ENCODE data around the gene NFIC. TPM values are rescaled to one million over a fixed set of nuclear protein-coding genes. Genes with fewer than 3 reads are reported as not detected.
"Not testable (repeated sequence)": the region's sequence is repeated elsewhere in the genome, so short reads cannot be mapped to it uniquely, and the experiment has no call there.

NFIC gene
- total RNA-seq, 2 experiments from 2014 or later: 11.9 to 12.8 TPM

DNA sequence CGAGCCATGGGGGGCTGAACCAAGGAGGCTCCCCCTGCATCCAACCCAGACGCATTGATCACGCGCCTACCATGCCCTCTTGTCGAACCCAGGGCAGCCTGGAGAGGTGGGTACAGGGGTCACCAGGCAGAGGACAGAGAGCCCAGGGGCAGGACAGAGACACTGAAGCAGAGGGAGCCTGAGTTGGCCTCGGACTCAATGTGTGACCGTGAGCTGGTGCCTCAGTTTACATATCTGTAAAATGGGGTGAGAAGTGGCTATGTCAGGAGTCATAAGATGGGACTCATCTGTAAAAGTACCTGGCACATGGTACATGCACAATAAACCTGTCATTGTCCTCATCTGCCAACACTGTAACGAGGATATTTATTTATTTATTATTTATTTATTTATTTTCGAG lies 24.1 kb upstream of the NFIC start:
- Mint-ChIP-seq H3K9me3 (no peaks in the 10 kb centered on the region), H3K4me1 (ENCODE audit: low read depth) (peaks cover 15% of the 10 kb centered on the region), H3K27me3 (ENCODE audit: low read depth) (no peaks in the 10 kb centered on the region), H3K36me3 (ENCODE audit: low read depth) (no peaks in the 10 kb centered on the region), H3K4me3 (no peak overlapping the region), H3K27ac (peak overlapping the region; percentile 46)
- no peak for DNase-seq
- intact Hi-C loops (cut with micrococcal nuclease): no loop called here
- CTCF ChIA-PET: interaction anchor here (0.9 to 1.3 kb wide), 4 partner anchors 37 to 131 kb away, joined by 3 to 10 read pairs (median 4); no protein-coding TSS in a partner anchor

DNA sequence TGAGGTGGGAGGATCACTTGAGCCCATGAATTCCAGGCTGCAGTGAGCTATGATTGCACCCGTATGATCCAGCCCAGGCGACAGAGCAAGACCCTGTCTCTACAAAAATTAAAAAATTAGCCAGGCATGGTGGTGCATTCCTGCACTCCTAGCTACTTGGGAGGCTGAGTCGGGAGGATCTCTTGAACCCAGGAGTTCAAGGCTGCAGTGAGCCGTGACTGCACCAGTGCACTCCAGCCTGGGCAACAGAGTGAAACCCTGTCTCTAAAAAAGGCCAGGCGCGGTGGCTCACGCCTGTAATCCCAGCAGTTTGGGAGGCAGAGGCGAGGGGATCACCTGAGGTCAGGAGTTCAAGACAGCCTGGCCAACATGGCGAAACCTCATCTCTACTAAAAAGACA lies 23.4 kb upstream of the NFIC start:
- H3K27me3 Mint-ChIP-seq (ENCODE audit: low read depth); intact Hi-C loops (cut with micrococcal nuclease); DNase-seq; H3K4me3 Mint-ChIP-seq; H3K36me3 Mint-ChIP-seq (ENCODE audit: low read depth); H3K9me3 Mint-ChIP-seq; H3K27ac Mint-ChIP-seq: not testable (repeated sequence)
- peaks cover 11% of the 10 kb centered on the region for H3K4me1 Mint-ChIP-seq (ENCODE audit: low read depth)
- CTCF ChIA-PET: interaction anchor here (1.0 to 1.5 kb wide), 4 partner anchors 38 to 130 kb away, joined by 3 to 10 read pairs (median 4); no protein-coding TSS in a partner anchor

DNA sequence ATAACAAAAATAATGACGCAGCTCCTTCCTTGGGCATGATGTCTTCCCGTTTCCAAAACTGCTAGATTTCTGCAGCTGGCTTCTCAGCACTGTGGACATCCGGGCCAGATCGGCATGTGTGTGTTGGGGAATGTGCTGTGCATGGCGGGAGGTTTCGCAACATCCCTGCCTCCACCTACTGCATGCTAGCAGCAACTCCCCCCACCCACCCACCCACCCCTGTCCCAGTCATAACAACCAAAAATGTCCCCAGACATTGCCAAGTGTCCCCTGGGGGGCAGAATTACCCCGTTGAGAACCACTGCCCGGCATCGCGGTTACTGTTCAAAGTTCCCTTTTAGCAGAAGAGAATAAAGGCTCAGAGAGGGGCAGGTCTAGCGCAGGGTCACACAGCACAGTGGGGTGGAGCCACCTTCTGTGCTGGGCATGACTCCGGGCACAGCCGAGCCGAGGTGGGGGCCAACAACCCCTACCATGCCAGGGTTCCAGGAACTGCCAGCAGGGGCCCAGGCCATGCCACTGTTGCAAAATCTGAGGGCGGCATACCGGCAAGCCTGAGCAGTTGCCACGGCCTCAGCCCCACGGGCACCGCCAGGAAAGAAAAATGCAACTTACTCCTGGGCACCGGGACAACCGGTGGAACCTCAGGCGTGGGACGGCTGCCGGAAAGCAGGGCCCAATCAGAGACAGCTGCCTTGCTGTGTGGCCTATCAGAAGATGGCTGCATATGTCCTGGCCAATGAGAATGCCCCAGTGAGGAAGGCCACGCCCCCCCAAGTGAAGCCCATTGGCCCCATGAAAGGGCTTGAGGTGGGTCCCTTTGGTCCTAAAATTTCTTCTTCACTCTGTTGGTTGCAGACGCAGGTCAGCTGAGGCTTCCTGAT lies 22.5 kb upstream of the NFIC start:
- peak; percentile 59 for DNase-seq
- CTCF ChIA-PET: interaction anchor here (1.2 to 1.5 kb wide), 3 partner anchors 39 to 94 kb away, joined by 3 to 10 read pairs (median 4); no protein-coding TSS in a partner anchor
- peaks cover 5% of the 10 kb centered on the region for H3K4me1 Mint-ChIP-seq (ENCODE audit: low read depth)
- no peak overlapping the region for H3K27ac Mint-ChIP-seq
- intact Hi-C loops (cut with micrococcal nuclease): no loop called here
- no peaks in the 10 kb centered on the region for H3K9me3 Mint-ChIP-seq
- no peaks in the 10 kb centered on the region for H3K27me3 Mint-ChIP-seq (ENCODE audit: low read depth)
- no peak overlapping the region for H3K4me3 Mint-ChIP-seq
- no peaks in the 10 kb centered on the region for H3K36me3 Mint-ChIP-seq (ENCODE audit: low read depth)

DNA sequence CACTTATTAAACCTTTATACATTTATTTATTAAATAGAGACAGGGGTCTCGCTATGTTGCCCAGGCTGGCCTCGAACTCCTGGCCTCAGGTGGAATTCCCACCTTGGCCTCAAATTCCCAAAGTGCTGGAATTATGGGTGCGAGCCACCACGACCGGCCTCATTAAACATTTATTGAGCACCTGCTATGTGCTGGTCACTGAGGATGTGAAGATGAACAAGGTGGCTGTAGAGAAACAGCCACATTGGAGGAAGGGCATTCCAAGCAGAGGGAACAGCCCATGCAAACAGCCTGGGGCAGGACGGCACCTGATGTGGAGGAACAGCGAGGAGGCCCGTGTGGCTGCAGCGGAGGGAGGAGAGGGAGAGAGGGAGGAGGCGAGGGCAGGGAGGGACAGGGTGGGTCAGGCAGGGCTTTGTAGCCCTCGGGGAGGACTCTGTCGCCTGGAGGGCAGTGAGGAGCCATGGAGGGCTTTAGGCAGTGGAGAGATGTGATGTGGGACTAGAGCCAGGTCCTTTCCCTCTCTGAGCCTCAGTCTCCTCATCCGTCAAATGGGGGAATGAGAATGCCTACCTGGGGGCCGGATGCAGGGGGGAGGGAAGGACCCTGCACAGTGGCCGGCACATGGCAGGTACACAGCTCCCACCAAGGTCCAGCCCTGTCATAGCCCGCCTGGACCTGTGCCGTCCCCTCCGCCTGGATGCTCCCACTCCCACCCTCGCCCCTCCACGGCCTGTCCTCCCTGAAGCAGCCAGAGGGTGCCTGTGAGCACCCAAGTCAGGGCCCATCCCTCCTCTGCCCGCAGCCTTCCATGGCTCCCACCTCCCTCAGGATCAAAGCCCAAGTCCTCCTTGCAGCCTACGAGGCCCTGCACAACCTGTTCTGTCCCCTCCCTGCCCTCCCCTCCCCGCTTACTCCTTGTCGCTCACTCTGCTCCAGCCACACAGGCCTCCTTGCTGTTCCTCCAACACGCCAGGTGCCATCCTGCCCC lies 21.5 kb upstream of the NFIC start:
- intact Hi-C loops (cut with micrococcal nuclease): no loop called here
- DNase-seq: no peak
- CTCF ChIA-PET: no interaction called here
- no peak overlapping the region for H3K4me3 Mint-ChIP-seq
- no peaks in the 10 kb centered on the region for H3K36me3 Mint-ChIP-seq (ENCODE audit: low read depth)
- H3K27me3 Mint-ChIP-seq (ENCODE audit: low read depth): no peaks in the 10 kb centered on the region
- H3K9me3 Mint-ChIP-seq: no peaks in the 10 kb centered on the region
- H3K27ac Mint-ChIP-seq: no peak overlapping the region
- H3K4me1 Mint-ChIP-seq (ENCODE audit: low read depth): peaks cover 1% of the 10 kb centered on the region

DNA sequence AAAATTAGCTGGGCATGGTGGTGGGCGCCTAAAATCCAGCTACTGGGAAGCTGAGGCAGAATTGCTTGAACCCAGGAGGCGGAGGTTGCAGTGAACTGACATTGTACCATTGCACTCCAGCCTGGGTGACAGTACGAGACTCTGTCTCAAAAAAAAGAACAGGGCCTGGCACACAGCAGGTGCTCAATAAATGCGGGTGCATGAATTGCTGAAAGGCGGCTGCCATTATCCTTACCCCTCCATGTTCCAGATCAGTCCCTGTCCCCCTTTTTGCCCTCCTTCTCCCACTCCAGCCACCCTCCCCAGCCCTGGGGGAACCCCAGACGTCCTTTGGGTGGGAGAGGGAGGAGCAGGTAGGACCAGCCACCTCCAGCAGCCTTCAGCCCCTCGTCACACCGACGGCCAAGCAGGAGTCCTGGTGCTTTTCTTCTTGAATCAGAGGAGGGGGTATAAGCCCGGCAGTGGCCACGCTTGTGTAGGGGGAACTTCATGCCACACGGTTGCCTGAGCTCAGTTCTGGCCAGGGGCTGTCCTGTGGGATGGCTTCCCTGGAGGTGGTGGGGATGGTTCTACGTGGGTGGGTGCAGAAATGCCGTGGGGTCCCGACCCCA lies 20.4 kb upstream of the NFIC start:
- H3K36me3 Mint-ChIP-seq (ENCODE audit: low read depth): no peaks in the 10 kb centered on the region
- no peaks in the 10 kb centered on the region for H3K9me3 Mint-ChIP-seq
- CTCF ChIA-PET: interaction anchor here (0.5 kb wide), 1 partner anchor 85 kb away, joined by 5 read pairs; no protein-coding TSS in a partner anchor
- no peak overlapping the region for H3K27ac Mint-ChIP-seq
- intact Hi-C loops (cut with micrococcal nuclease): no loop called here
- H3K4me1 Mint-ChIP-seq (ENCODE audit: low read depth): no peaks in the 10 kb centered on the region
- no peak overlapping the region for H3K4me3 Mint-ChIP-seq
- DNase-seq: no peak
- H3K27me3 Mint-ChIP-seq (ENCODE audit: low read depth): no peaks in the 10 kb centered on the region

DNA sequence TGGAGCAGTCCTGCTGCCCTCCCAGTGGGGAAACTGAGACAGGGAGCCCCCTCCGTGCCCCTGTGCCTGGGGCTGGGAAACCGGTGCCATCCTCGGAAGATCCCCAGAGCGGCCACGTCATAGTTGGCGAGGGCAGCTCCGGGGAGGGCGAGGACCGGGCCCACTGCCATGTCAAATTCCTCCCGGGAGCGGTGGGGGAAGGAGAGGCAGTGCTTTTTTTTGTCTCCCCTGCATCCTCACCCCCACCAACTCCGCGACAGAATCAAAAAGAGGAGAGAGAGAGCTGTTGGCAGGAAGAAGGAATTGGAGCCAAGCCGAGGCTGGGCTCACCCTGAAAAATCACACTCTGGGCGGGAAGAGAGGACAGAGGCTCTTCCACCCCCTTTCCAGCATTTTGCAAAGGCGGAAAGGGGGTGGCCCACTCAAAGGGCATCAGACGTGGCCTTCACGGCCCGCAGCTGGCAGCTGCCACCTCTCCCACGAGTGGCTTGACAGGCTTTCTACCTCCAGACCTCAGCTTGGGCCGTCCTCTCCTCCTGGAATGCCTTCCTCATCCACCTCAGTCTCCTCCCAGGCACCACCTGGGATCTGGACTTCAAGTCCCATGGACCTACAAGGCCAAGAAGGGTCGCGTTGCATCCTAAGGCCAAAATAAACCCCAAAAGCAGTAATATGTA lies 19.6 kb upstream of the NFIC start:
- no peaks in the 10 kb centered on the region for H3K27me3 Mint-ChIP-seq (ENCODE audit: low read depth)
- no peaks in the 10 kb centered on the region for H3K36me3 Mint-ChIP-seq (ENCODE audit: low read depth)
- no peak overlapping the region for H3K27ac Mint-ChIP-seq
- CTCF ChIA-PET: no interaction called here
- no peak for DNase-seq
- H3K4me3 Mint-ChIP-seq: no peak overlapping the region
- no peaks in the 10 kb centered on the region for H3K4me1 Mint-ChIP-seq (ENCODE audit: low read depth)
- no peaks in the 10 kb centered on the region for H3K9me3 Mint-ChIP-seq
- intact Hi-C loops (cut with micrococcal nuclease): no loop called here

DNA sequence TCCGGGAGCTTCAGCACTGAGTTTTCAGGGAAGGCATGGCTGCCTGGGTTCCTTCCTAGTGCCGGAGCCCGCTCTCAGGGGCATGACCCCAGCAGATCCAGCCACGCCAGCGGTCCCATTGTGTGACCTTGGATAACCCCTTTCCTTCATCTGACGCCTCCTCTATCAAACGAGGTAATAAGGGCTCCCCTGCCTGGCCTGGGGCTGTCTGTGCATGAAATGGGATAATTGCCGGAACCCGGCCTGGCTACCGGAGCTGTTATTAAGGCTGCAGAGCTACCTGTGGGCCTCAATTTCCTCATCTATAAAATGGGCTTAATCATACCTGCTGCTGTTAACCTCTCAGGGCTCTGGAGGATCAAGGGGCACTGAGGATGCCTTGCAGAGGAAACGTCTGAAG lies 18.3 kb upstream of the NFIC start:
- intact Hi-C loops (cut with micrococcal nuclease): no loop called here
- no peak for DNase-seq
- no peak overlapping the region for H3K27ac Mint-ChIP-seq
- no peaks in the 10 kb centered on the region for H3K36me3 Mint-ChIP-seq (ENCODE audit: low read depth)
- H3K4me1 Mint-ChIP-seq (ENCODE audit: low read depth): no peaks in the 10 kb centered on the region
- CTCF ChIA-PET: no interaction called here
- no peak overlapping the region for H3K4me3 Mint-ChIP-seq
- no peaks in the 10 kb centered on the region for H3K27me3 Mint-ChIP-seq (ENCODE audit: low read depth)
- no peaks in the 10 kb centered on the region for H3K9me3 Mint-ChIP-seq

DNA sequence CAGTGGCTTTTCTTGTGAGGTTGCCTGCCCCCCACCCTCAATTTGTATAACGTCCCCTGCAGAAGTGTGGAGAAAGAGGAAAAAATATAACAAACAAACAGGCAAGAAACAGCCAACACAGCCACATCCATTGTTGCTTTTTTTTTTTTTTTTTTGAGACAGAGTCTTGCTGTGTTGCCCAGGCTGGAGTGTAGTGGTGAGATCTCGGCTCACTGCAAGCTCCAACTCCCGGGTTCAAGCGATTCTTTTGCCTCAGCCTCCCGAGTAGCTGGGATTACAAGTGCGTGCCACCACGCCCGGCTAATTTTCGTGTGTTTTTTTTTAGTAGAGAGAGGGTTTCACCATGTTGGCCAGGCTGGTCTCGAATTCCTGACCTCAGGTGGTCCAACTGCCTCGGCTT lies 17.9 kb upstream of the NFIC start:
- CTCF ChIA-PET; H3K4me1 Mint-ChIP-seq (ENCODE audit: low read depth); H3K27ac Mint-ChIP-seq; H3K4me3 Mint-ChIP-seq; H3K9me3 Mint-ChIP-seq; H3K36me3 Mint-ChIP-seq (ENCODE audit: low read depth); intact Hi-C loops (cut with micrococcal nuclease); DNase-seq; H3K27me3 Mint-ChIP-seq (ENCODE audit: low read depth): not testable (repeated sequence)

DNA sequence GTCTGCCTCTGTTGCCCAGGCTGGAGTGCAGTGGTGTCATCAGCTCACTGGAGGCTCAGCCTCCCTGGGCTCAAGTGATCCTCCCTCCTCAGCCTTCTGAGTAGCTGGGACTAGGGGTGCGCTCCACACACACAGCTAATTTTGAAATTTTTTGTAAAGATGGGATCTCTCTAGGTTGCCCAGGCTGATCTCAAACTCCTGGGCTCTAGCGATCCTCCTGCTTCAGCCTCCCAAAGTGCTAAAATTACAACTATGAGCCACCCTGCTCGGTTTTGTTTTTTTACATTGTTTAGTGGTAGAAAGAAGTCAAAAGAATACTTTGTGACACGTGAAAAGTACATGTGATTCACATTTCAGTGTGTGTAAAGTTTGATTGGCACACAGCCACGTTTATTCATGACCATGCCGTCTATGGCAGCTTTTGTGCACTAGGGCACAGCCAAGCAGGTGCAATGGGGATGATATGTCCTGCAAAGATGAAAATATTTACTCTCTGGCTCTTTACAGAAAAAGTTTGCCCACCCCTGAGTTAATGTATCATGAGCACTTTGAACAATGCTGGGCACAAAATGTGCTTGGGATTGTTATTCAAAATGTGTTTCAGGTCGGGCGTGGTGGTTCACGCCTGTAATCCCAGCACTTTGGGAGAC lies 16.2 kb upstream of the NFIC start:
- intact Hi-C loops (cut with micrococcal nuclease): no loop called here
- no peak for DNase-seq
- CTCF ChIA-PET: no interaction called here

DNA sequence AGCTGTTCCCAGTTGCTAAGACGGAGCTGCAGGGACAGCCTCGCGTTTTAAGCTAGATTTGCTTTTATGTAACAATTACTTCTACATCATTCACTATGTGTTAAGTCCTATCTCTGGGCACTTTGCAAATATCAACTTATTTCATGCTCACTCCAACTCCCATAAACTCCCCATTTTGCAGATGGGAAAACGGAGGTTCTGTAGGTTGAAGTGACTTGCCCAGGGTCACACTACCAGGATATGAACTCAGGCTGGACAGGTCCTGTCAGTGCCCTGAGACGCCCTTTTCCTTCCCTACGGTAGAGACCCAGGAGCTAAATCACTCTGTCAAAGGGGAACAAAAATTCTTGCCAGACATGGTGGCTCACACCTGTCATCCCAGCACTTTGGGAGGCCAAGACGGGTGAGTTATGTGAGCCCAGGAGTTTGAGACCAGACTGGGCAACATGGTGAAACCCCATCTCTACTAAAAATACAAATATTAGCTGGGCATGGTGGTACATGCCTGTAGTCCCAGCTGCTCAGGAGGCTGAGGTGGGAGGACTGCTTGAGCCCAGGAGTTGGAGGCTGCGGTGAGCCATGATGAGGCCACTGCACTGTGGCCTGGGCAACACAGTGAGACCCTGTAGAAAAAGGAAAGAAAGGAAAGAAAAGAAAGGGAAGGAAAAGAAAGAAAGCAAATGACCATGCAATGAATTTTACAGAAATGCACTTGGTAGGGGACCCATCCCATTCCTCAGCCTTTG lies 14.5 kb upstream of the NFIC start:
- intact Hi-C loops (cut with micrococcal nuclease): no loop called here
- Mint-ChIP-seq H3K9me3 (no peaks in the 10 kb centered on the region), H3K27me3 (ENCODE audit: low read depth) (no peaks in the 10 kb centered on the region), H3K36me3 (ENCODE audit: low read depth) (no peaks in the 10 kb centered on the region), H3K4me3 (no peak overlapping the region), H3K4me1 (ENCODE audit: low read depth) (peaks cover under 1% of the 10 kb centered on the region), H3K27ac (no peak overlapping the region)
- CTCF ChIA-PET: interaction anchor here (1.9 kb wide), 1 partner anchor 77 kb away, joined by 8 read pairs; no protein-coding TSS in a partner anchor
- no peak for DNase-seq

More for the DNA sequence above, 16.2 kb upstream of the NFIC start:
- H3K27ac Mint-ChIP-seq: no peak overlapping the region
- no peaks in the 10 kb centered on the region for H3K36me3 Mint-ChIP-seq (ENCODE audit: low read depth)
- H3K4me1 Mint-ChIP-seq (ENCODE audit: low read depth): no peaks in the 10 kb centered on the region
- H3K9me3 Mint-ChIP-seq: no peaks in the 10 kb centered on the region
- no peaks in the 10 kb centered on the region for H3K27me3 Mint-ChIP-seq (ENCODE audit: low read depth)
- H3K4me3 Mint-ChIP-seq: no peak overlapping the region

DNA sequence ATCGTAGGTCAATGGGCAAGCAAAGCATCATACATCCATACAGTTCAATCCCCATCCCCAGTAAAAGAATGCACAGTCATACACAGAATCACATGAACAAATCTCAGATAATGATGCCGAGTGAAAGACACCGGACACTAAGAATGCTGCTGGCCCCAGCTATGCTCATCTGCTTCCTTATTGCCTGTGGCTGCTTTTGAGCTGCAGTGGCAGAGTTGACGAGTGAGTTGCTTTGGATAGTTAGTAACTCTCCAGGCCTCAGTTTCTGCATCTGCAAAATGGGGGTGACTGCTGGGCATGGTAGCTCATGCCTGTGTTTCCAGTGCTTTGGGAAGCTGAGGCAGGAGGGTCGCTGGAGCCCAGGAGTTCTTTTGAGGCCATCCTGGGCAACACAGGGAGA lies 12.9 kb upstream of the NFIC start:
- no peak overlapping the region for H3K4me3 Mint-ChIP-seq
- H3K27ac Mint-ChIP-seq: no peak overlapping the region
- H3K4me1 Mint-ChIP-seq (ENCODE audit: low read depth): peaks cover 13% of the 10 kb centered on the region
- intact Hi-C loops (cut with micrococcal nuclease): no loop called here
- no peak for DNase-seq
- H3K9me3 Mint-ChIP-seq: no peaks in the 10 kb centered on the region
- CTCF ChIA-PET: interaction anchor here (1.1 to 1.9 kb wide), 3 partner anchors 11 to 117 kb away, joined by 3 to 8 read pairs (median 3); no protein-coding TSS in a partner anchor
- H3K36me3 Mint-ChIP-seq (ENCODE audit: low read depth): no peaks in the 10 kb centered on the region
- peaks cover 4% of the 10 kb centered on the region for H3K27me3 Mint-ChIP-seq (ENCODE audit: low read depth)
